DMS 273 (cell line): ENCODE results near the gene SEPTIN2.
A peak's percentile ranks its signal among the peaks of the same experiment; 100 is the strongest.
"Not testable (repeated sequence)": the region's sequence is repeated elsewhere in the genome, so short reads cannot be mapped to it uniquely, and the experiment has no call there.

ENCODE experiments used
- DNase-seq: peaks from one replicate; lab custom pipeline; 2025; ENCODE audit not compliant: unreplicated experiment; lab: John Stamatoyannopoulos, UW

SEPTIN2 gene

GRCh38 chr2:241286348-241287090 lies 29.2 kb upstream of the SEPTIN2 start:
- no peak for DNase-seq

DNA sequence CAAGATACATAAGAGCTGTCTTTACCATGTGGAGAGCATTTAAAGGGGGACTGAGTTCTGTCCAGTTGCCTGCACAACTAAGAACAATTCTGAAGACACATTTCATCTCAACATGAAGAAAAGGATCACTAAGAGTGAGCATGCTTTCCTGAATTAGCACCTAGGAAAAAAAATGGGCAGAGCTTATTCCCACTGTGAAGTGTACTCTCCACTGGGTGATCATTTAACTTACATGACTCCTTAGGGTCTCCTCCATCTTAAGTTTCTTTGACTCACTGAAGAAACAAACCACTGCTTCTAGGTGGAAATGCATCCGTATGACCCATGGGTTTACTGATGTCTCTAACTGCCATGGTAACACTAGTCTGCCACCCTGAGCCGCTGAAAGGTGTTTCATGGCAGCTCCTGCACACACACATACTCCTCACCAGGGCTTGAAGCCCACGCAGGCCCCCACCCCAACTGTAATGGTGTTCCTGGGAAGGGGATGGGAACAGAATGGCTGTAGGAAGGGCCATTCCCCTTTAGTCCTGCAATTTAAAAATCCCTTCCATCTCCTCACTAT lies 27.3 kb upstream of the SEPTIN2 start:
- no peak for DNase-seq

DNA sequence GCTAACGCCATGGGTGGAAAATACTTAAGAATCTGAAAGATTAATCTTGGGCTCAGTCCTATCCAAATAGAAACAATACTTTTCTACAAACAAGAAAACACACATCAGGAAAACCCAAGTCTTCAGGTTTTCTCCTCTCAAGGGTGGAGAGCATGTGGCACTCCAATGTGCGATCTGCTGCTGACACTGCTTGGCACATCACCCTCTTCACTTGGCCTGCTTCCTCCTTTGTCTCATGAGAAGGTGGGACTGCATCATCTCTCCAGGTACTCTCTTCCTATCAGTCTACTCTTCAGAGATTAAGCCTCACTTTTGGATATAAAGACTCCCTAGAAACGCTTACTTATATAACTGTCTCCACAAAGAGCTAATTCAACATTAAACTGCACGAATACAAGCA lies 26.7 kb upstream of the SEPTIN2 start:
- no peak for DNase-seq

- DNase-seq = no peak
These were observed 26.1 kb upstream of the SEPTIN2 start for GRCh38 chr2:241289597-241289996.

- DNase-seq = no peak
These were observed 24.6 kb upstream of the SEPTIN2 start for GRCh38 chr2:241291153-241291552.

- no peak for DNase-seq
These were observed 23.7 kb upstream of the SEPTIN2 start for GRCh38 chr2:241291977-241292376.

GRCh38 chr2:241293378-241293797 lies 22.3 kb upstream of the SEPTIN2 start:
- DNase-seq = not testable (repeated sequence)

- DNase-seq = no peak
These were observed 20.2 kb upstream of the SEPTIN2 start for GRCh38 chr2:241295326-241296095.

DNA sequence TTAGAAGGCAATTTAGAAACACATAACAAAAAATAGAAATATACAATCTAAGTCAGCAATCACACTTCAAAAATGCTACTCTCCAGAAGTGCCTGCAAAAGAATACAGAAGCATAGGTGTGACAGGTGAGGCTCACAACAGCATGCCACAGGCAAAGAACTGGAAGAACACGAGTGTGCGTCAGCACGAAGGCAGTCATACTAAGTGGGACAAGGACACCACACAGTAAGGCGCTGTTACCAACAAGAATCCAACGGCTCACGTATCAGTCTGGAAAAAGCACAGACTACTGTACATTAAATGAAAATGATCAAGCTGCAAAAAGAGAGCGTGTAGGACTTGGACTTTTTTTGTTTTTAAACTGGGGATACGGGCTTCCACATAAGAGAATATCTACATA lies 19.0 kb upstream of the SEPTIN2 start:
- no peak for DNase-seq

DNA sequence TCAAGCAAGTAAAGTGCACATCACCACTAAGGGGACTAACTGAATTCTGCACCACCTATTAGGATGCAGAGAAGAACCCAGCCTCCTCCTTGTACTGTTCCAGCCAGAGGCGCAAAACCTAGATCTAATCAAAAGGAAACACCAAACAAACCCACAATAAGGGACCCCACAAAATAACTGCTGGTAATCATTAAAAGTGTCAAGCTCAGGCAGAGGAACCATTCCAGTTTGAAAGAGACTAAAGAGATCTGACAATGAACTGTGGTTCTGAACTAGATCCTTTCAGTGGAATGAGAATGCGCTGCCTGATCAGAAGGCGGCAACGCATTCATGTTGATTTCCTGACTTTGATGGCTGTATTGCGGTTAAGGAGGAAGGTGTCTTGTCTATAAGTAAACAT lies 17.1 kb upstream of the SEPTIN2 start:
- no peak for DNase-seq

GRCh38 chr2:241300000-241300399 lies 15.7 kb upstream of the SEPTIN2 start:
- DNase-seq = no peak

GRCh38 chr2:241302083-241302482 lies 13.6 kb upstream of the SEPTIN2 start:
- DNase-seq = no peak

- peak; percentile 58 for DNase-seq
These were observed 12.7 kb upstream of the SEPTIN2 start for GRCh38 chr2:241302759-241303651.

DNA sequence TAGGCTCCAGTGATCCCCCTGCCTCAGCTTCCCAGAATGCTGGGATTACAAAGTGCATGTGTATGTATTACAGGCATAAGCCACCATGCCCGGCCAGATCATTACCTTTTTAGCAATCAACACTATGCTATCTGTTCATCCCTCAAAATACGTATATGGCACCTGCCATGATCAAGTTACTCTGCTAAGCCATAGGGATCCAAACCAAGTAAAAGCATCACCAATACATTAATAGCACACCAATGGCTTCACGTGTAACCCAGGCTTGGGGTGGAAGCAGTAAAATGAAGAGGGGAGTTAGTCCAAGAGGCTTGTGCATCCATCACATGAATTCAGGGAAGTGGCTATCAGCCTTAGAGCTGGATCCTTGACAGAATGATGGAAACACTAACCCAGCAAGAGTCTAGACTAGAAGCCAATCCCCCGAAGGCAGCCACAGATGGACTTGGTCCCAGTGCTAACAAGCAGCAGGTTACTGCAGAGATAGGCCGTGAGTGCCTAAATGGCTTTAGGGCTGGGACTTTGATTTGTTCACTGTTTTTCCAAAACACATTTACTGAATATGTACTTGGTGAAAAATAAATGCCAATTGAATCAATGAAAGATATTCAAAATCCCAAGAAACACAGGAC lies 11.6 kb upstream of the SEPTIN2 start:
- peak; percentile 29 for DNase-seq

GRCh38 chr2:241307055-241307454 lies 8.7 kb upstream of the SEPTIN2 start:
- DNase-seq = no peak

DNA sequence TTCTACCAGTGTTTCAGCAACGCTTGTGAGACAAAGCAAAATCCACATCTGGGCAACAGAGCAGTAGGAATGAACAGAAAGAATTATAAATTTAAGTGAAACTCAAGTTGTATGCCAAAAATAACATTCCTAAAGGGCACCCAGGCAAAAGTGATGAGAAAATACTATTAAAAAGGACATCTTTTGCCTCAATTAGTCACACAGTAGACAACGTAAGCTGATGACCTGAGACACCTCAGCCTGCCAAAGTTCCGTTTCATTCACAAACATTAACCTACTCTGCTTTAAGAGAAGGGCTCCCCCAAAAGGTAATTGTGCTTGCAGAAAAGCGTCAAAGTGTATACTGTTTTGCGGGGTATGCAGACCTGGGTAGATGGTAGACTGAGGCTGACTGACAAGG lies 7.5 kb upstream of the SEPTIN2 start:
- DNase-seq = no peak

DNA sequence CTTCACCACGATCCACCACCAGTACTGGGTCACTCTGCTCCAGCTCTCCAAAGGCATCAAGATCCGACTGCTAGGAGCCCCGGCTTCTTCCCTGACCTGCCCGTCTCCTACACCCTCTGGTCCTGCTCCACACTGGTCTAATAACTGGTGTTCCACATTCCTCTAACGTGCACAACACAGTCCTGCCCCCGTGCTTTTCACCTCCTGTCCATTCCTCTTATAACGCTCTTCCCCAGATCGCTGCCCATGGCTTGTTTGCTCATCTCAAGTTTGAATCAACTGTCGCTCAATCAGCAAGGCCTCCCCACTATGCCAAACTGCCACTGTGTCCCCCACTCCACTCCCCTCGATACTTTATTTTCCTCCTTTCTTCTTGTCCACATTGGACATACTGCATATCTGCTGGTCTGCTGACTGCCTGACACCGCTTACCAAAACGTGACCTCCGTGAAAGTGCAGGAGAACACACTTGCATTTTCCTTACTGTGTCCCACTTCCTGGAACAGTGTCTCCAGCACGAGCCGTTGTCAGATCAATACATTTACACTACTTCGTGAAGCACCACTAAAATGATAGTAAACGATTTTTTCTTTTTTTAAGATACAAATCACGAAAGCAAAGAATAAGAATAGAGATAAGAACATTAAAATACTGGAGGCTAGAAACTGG lies 6.8 kb upstream of the SEPTIN2 start:
- no peak for DNase-seq

- no peak for DNase-seq
These were observed 6.0 kb upstream of the SEPTIN2 start for GRCh38 chr2:241309684-241310117.

GRCh38 chr2:241310917-241311566 lies 4.7 kb upstream of the SEPTIN2 start:
- no peak for DNase-seq

- no peak for DNase-seq
These were observed 3.6 kb upstream of the SEPTIN2 start for GRCh38 chr2:241312082-241312481.
